Measurements from ENCODE around the gene MRPL11. TPM values are rescaled to one million over a fixed set of nuclear protein-coding genes. Genes with fewer than 3 reads are reported as not detected.

The MRPL11 gene
- polyA plus RNA-seq, 3 donors: 14.7 to 64.6 (median 59.6) TPM

DNA sequence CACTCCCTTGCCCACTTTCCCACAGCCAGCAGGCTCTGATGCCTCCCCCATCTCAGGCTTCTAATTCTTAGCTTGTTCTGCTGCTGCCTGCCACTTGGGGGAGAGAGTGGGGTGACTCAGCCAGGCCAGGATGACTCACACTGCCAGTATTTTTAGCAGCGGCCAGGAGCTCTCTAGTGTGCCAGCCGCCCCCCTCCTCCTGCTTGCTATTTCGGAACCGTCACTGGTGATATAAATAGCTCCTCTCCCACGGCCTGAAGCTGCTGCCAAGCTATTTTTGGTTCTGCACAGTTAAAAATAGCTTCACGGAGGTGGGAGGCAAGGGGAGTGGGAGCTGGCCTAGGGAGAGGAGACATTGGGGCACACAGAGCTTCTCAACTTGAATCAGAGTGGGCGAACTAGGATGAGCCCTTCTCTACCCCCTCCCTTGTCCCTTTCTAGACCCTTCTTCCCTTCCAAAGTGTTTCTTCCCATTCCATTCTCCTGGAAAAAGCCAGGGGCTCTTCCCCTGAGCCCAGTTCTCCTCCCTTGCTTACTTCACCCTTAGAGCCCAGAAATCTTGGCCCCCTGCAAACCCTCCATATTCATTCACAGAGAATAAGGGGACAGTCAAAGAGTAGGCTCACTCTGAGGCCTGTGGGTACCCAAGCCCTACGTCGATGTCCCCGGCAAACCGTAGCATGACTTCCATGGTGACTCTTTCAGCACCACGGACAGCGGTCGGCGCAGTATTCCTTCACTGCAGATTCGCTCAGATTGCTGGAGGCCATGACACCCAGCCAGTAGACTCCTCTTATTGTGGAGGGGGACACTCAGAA lies 20.3 kb downstream of the MRPL11 start:
- Histone ChIP-seq H3K9ac (ENCODE audit: insufficient read depth, low read length, poor library complexity, severe bottlenecking) (no peak overlapping the region), H2AFZ (ENCODE audit: insufficient read depth, low read depth, low read length, poor library complexity, severe bottlenecking) (no peak overlapping the region), H3K4me1 (ENCODE audit: control insufficient read depth in 1 of 2, insufficient read depth in 2 of 2, low read length in 2 of 2) (no peaks in the 10 kb centered on the region), H3K27me3 (ENCODE audit: control insufficient read depth in 2 of 2, insufficient read depth in 2 of 2, low read length in 2 of 2) (peaks cover 14 to 40% of the 10 kb centered on the region in 2 donors), H3K79me2 (ENCODE audit: insufficient read depth, low read length) (no peaks in the 10 kb centered on the region), H3K9me3 (replicated peaks in 1 of 2; ENCODE audit: control insufficient read depth in 1 of 2, insufficient read depth in 1 of 2, low read length in 2 of 2) (peaks cover 15% of the 10 kb centered on the region in 2 donors), H3K4me3 (replicated peaks in 1 of 3; ENCODE audit: low read depth in 2 of 3, low read length in 3 of 3) (no peak overlapping the region), H3K27ac (ENCODE audit: low read depth in 1 of 2, low read length in 2 of 2) (no peak overlapping the region), H3K36me3 (replicated peaks in 1 of 2; ENCODE audit: control insufficient read depth in 1 of 2, insufficient read depth in 2 of 2, low read length in 2 of 2) (no peaks in the 10 kb centered on the region), H3K4me2 (replicated peaks; ENCODE audit: extremely low read depth, low read length, poor library complexity, severe bottlenecking) (no peak overlapping the region), H4K20me1 (ENCODE audit: insufficient read depth, low read length) (no peaks in the 10 kb centered on the region)
- Mint-ChIP-seq H3K4me3 (peak overlapping the region in 1 of 2 donors; percentile 88), H3K4me1 (peaks cover 8% of the 10 kb centered on the region), H3K27me3 (ENCODE audit: low read depth in 3 of 3) (peaks cover 38 to 55% (median 39%) of the 10 kb centered on the region in 3 donors), H3K36me3 (peaks cover 0 to 5% of the 10 kb centered on the region in 2 donors), H3K9me3 (peaks cover 8 to 22% (median 14%) of the 10 kb centered on the region in 7 donors), H3K27ac (peak overlapping the region in 2 of 7 donors; percentile 71 to 83)
- DNase-seq: peak; percentile 54 to 75 (median 60)
- 6% methylated on average over 14 of the region's 16 CpGs for WGBS (ENCODE audit: insufficient coverage)
- intact Hi-C loops (cut with micrococcal nuclease): loop anchor here in 1 of 2 donors (10.0 kb wide), 1 partner anchor 426 kb away; the partner anchor contains the start of gene RCE1
- TF ChIP-seq, protein P1, sequence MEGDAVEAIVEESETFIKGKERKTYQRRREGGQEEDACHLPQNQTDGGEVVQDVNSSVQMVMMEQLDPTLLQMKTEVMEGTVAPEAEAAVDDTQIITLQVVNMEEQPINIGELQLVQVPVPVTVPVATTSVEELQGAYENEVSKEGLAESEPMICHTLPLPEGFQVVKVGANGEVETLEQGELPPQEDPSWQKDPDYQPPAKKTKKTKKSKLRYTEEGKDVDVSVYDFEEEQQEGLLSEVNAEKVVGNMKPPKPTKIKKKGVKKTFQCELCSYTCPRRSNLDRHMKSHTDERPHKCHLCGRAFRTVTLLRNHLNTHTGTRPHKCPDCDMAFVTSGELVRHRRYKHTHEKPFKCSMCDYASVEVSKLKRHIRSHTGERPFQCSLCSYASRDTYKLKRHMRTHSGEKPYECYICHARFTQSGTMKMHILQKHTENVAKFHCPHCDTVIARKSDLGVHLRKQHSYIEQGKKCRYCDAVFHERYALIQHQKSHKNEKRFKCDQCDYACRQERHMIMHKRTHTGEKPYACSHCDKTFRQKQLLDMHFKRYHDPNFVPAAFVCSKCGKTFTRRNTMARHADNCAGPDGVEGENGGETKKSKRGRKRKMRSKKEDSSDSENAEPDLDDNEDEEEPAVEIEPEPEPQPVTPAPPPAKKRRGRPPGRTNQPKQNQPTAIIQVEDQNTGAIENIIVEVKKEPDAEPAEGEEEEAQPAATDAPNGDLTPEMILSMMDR (IDR thresholded peaks at IDR 0.05): peak; percentile 32

GRCh38 chr11:66417000-66417399 lies 21.6 kb downstream of the MRPL11 start:
- Histone ChIP-seq H3K79me2 (ENCODE audit: insufficient read depth, low read length) (no peaks in the 10 kb centered on the region), H3K4me2 (replicated peaks; ENCODE audit: extremely low read depth, low read length, poor library complexity, severe bottlenecking) (no peak overlapping the region), H3K27ac (ENCODE audit: low read depth in 1 of 2, low read length in 2 of 2) (no peak overlapping the region), H3K4me1 (ENCODE audit: control insufficient read depth in 1 of 2, insufficient read depth in 2 of 2, low read length in 2 of 2) (no peaks in the 10 kb centered on the region), H4K20me1 (ENCODE audit: insufficient read depth, low read length) (no peaks in the 10 kb centered on the region), H3K9me3 (replicated peaks in 1 of 2; ENCODE audit: control insufficient read depth in 1 of 2, insufficient read depth in 1 of 2, low read length in 2 of 2) (peaks cover 14 to 15% of the 10 kb centered on the region in 2 donors), H2AFZ (ENCODE audit: insufficient read depth, low read depth, low read length, poor library complexity, severe bottlenecking) (no peak overlapping the region), H3K4me3 (replicated peaks in 1 of 3; ENCODE audit: low read depth in 2 of 3, low read length in 3 of 3) (no peak overlapping the region), H3K9ac (ENCODE audit: insufficient read depth, low read length, poor library complexity, severe bottlenecking) (no peak overlapping the region), H3K27me3 (ENCODE audit: control insufficient read depth in 2 of 2, insufficient read depth in 2 of 2, low read length in 2 of 2) (peaks cover 14 to 40% of the 10 kb centered on the region in 2 donors), H3K36me3 (replicated peaks in 1 of 2; ENCODE audit: control insufficient read depth in 1 of 2, insufficient read depth in 2 of 2, low read length in 2 of 2) (no peaks in the 10 kb centered on the region)
- peaks cover 8% of the 10 kb centered on the region for H3K4me1 Mint-ChIP-seq
- intact Hi-C loops (cut with micrococcal nuclease): loop anchor here in 1 of 2 donors (10.0 kb wide), 1 partner anchor 428 kb away; the partner anchor contains the start of gene RCE1
- no peak for DNase-seq
- H3K27ac Mint-ChIP-seq: no peak overlapping the region
- peaks cover 0 to 5% of the 10 kb centered on the region in 2 donors for H3K36me3 Mint-ChIP-seq
- peaks cover 41 to 55% (median 48%) of the 10 kb centered on the region in 3 donors for H3K27me3 Mint-ChIP-seq (ENCODE audit: low read depth in 3 of 3)
- WGBS (ENCODE audit: insufficient coverage): 80% methylated on average over 2 of the region's 11 CpGs
- TF ChIP-seq, protein P1 (IDR thresholded peaks at IDR 0.05): no peak
- peak overlapping the region in 1 of 2 donors; percentile 14 for H3K4me3 Mint-ChIP-seq
- peaks cover 4 to 18% (median 11%) of the 10 kb centered on the region in 7 donors for H3K9me3 Mint-ChIP-seq

Data from CD14-positive monocyte (primary cell).